GM23338 (cell line): ENCODE results near the gene ENDOU.

Source experiments
- EZH2 ChIP-seq: fragments of 200-600 bp; sonication (generic); IDR thresholded peaks from one replicate; pipeline ENCODE4 v1.8.0; 2017; ENCODE audit warnings: antibody characterized with exemption, mild to moderate bottlenecking, low read depth; ENCODE audit not compliant: unreplicated experiment
- EZH2phosphoT487 ChIP-seq: fragments of 200-600 bp; sonication (generic); IDR thresholded peaks from one replicate; pipeline ENCODE4 v1.8.1; 2018; ENCODE audit warnings: antibody characterized with exemption; ENCODE audit not compliant: unreplicated experiment
- POLR2AphosphoS5 ChIP-seq: IDR thresholded peaks from 2 replicates; pipeline ENCODE4 v1.6.1; 2016; ENCODE audit warnings: antibody characterized with exemption, low read depth
- TF ChIP-seq, protein P1 (sequence below), 2 experiments: fragments of 200-600 bp in 1 of 2; sonication (generic) in 1 of 2; conservative IDR thresholded peaks; 2 replicates each; pipeline versions ENCODE4 v1.5.1 to v1.6.1; 2016 to 2017; ENCODE audit warnings: antibody characterized with exemption in 2 of 2, low read depth in 2 of 2, mild to moderate bottlenecking in 2 of 2, moderate library complexity in 1 of 2

DNA sequence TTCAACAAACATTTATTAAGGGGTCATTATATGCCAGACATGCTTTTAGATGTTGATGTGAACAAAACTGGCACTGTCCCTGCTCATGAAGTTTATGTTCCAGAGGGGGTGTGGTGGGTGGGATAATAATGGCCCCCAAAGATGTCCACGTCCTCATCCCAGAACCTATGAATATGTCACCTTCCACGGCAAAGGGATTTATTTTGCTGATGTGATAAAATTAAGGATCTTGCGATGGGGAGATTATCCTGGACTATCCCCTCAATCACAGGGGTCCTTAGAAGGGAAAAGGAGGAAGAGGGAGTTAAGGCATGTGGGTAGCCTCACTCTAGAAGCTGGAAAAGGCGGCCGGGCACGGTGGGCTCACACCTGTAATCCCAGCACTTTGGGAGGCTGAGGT lies 46.0 kb upstream of the ENDOU start:
- TF ChIP-seq, protein P1, sequence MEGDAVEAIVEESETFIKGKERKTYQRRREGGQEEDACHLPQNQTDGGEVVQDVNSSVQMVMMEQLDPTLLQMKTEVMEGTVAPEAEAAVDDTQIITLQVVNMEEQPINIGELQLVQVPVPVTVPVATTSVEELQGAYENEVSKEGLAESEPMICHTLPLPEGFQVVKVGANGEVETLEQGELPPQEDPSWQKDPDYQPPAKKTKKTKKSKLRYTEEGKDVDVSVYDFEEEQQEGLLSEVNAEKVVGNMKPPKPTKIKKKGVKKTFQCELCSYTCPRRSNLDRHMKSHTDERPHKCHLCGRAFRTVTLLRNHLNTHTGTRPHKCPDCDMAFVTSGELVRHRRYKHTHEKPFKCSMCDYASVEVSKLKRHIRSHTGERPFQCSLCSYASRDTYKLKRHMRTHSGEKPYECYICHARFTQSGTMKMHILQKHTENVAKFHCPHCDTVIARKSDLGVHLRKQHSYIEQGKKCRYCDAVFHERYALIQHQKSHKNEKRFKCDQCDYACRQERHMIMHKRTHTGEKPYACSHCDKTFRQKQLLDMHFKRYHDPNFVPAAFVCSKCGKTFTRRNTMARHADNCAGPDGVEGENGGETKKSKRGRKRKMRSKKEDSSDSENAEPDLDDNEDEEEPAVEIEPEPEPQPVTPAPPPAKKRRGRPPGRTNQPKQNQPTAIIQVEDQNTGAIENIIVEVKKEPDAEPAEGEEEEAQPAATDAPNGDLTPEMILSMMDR (conservative IDR thresholded peaks at IDR 0.05; ENCODE audit: low read depth in 2 of 2), result no peak
- TF ChIP-seq EZH2phosphoT487 (no peak), POLR2AphosphoS5 (no peak), EZH2 (no peak)
